OCI-LY3 (cell line): ENCODE data around the gene BUB1.

Source experiments
- EZH2phosphoT487 ChIP-seq: fragments of 200-600 bp; shearing (Covaris generic); IDR thresholded peaks from 2 replicates; pipeline ENCODE4 v1.6.1; 2018; ENCODE audit warnings: antibody characterized with exemption, mixed run types, low read depth
- TF ChIP-seq, protein P1 (sequence below): fragments of 200-600, 300-600 bp; sonication (generic); IDR thresholded peaks from 2 replicates; pipeline ENCODE4 v1.5.1; 2014; ENCODE audit warnings: antibody characterized with exemption, low read length, low read depth

GRCh38 chr2:110669079-110669478 lies 8.8 kb downstream of the BUB1 start:
- TF ChIP-seq, protein P1, sequence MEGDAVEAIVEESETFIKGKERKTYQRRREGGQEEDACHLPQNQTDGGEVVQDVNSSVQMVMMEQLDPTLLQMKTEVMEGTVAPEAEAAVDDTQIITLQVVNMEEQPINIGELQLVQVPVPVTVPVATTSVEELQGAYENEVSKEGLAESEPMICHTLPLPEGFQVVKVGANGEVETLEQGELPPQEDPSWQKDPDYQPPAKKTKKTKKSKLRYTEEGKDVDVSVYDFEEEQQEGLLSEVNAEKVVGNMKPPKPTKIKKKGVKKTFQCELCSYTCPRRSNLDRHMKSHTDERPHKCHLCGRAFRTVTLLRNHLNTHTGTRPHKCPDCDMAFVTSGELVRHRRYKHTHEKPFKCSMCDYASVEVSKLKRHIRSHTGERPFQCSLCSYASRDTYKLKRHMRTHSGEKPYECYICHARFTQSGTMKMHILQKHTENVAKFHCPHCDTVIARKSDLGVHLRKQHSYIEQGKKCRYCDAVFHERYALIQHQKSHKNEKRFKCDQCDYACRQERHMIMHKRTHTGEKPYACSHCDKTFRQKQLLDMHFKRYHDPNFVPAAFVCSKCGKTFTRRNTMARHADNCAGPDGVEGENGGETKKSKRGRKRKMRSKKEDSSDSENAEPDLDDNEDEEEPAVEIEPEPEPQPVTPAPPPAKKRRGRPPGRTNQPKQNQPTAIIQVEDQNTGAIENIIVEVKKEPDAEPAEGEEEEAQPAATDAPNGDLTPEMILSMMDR = no peak
- no peak for TF ChIP-seq EZH2phosphoT487
